Lung (tissue), 12 donors: ENCODE results near the gene RGMB. TPM values are rescaled to one million over a fixed set of nuclear protein-coding genes. Genes with fewer than 3 reads are reported as not detected.

ENCODE experiments used
- ATAC-seq: fragments of 200-7000 bp; cut with Tn5 transposase; one replicate; pipeline ENCODE4 v1.9.1; 2020; ENCODE audit warnings: moderate number of reproducible peaks; ENCODE audit not compliant: insufficient read depth, low FRiP score
- DNase-seq, 3 donors: peaks; one replicate each; pipeline ENCODE4 v3.0.0-alpha.2; 2013 to 2017
- H3K27ac ChIP-seq, 2 donors: one replicate each; pipeline ENCODE4 v1.5.1; 2013; ENCODE audit warnings: mild to moderate bottlenecking in 2 of 2, moderate library complexity in 2 of 2, control low read depth in 1 of 2, inconsistent platforms in 1 of 2, low read depth in 1 of 2, low read length in 1 of 2
- H3K27me3 ChIP-seq, 3 donors: one replicate each; pipeline ENCODE4 v1.5.1; 2013; ENCODE audit warnings: low read length in 2 of 3; ENCODE audit not compliant: control insufficient read depth in 3 of 3, insufficient read depth in 3 of 3
- H3K36me3 ChIP-seq, 4 donors: one replicate each; pipeline ENCODE4 v1.5.1; 2013; ENCODE audit warnings: low read length in 4 of 4, mild to moderate bottlenecking in 1 of 4, moderate library complexity in 1 of 4; ENCODE audit not compliant: control insufficient read depth in 4 of 4, insufficient read depth in 4 of 4
- H3K4me1 ChIP-seq, 5 donors: one replicate each; pipeline ENCODE4 v1.5.1; 2013; ENCODE audit warnings: low read length in 5 of 5, mild to moderate bottlenecking in 2 of 5, moderate library complexity in 1 of 5; ENCODE audit not compliant: control insufficient read depth in 5 of 5, insufficient read depth in 5 of 5
- H3K4me3 ChIP-seq: one replicate; pipeline ENCODE4 v1.5.1; 2013; ENCODE audit warnings: mild to moderate bottlenecking, control low read depth, moderate library complexity
- H3K9ac ChIP-seq, 2 donors: one replicate each; pipeline ENCODE4 v1.5.1; 2013; ENCODE audit warnings: low read length in 2 of 2, control low read depth in 1 of 2; ENCODE audit not compliant: insufficient read depth in 1 of 2
- H3K9me3 ChIP-seq, 4 donors: one replicate each; pipeline ENCODE4 v1.5.1; 2013; ENCODE audit warnings: low read length in 3 of 4, mild to moderate bottlenecking in 1 of 4, moderate library complexity in 1 of 4; ENCODE audit not compliant: control insufficient read depth in 4 of 4, insufficient read depth in 3 of 4
- WGBS, 2 donors: extraction: QIAGEN DNeasy Blood & Tissue Kit; methylation state at CpG; one replicate each; pipeline ENCODE4 v1.1.7; 2013; 5-methylcytosine and 5-hydroxymethylcytosine counted together
- polyA plus RNA-seq, 2 donors: library from polyadenylated mRNA; stranded (reverse); fragments of 200-250 nt; gene quantifications; one replicate each; pipeline ENCODE4 v1.2.1, GENCODE V29; 2013
- total RNA-seq, 2 donors: library from RNA; depleted of rRNA in 1 of 2; stranded (reverse); fragments of >200 nt in 1 of 2; gene quantifications; one replicate each; pipeline ENCODE4 v1.2.1, GENCODE V29; 2014 to 2021
- TF ChIP-seq, protein P1 (sequence below): IDR thresholded peaks from 2 replicates; pipeline ENCODE4 v1.5.1; 2012; ENCODE audit warnings: mild to moderate bottlenecking; ENCODE audit errors: control extremely low read depth, extremely low read depth
- donor health status: control.
- donor health status: control.
- donor health status: Bipolar disorder and iron deficiency.
- donor health status: healthy.
- donor health status: DM: yes; HTN: yes; CAD: no.

The RGMB gene
- total and polyA plus RNA-seq, 4 donors = 3.8 to 31.7 (median 15.1) TPM

DNA sequence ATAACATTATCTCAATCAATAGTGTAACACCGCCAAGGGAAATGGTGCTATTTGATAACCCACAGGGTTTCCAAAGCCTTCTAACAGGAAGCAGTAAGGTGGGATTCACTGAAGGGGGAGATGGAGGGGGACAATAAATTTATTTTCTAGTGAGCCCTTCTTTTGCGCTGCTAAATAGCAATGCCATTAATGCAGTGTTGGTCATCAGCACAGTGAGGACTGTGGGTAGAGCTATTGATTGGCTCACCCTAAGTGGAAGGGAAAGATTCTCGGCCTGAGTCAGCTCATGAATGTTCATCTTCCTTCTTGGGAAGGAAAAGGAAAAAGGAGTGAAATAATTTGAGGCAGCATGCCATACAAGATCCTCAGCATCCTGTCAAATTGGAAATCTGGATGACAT, 25.4 kb downstream of the RGMB start:
- H3K9me3 ChIP-seq = peaks cover 0 to 2% (median 0%) of the 10 kb centered on the region in 4 donors
- H3K36me3 ChIP-seq = no peaks in the 10 kb centered on the region
- no peak for ATAC-seq
- peaks cover 0 to 4% (median 0%) of the 10 kb centered on the region in 5 donors for H3K4me1 ChIP-seq
- no peak overlapping the region for H3K27ac ChIP-seq
- H3K9ac ChIP-seq = no peak overlapping the region
- WGBS, 2 donors = 91 to 96% methylated on average over 3 of the region's 3 CpGs
- H3K4me3 ChIP-seq = no peak overlapping the region
- DNase-seq = no peak
- TF ChIP-seq, protein P1, sequence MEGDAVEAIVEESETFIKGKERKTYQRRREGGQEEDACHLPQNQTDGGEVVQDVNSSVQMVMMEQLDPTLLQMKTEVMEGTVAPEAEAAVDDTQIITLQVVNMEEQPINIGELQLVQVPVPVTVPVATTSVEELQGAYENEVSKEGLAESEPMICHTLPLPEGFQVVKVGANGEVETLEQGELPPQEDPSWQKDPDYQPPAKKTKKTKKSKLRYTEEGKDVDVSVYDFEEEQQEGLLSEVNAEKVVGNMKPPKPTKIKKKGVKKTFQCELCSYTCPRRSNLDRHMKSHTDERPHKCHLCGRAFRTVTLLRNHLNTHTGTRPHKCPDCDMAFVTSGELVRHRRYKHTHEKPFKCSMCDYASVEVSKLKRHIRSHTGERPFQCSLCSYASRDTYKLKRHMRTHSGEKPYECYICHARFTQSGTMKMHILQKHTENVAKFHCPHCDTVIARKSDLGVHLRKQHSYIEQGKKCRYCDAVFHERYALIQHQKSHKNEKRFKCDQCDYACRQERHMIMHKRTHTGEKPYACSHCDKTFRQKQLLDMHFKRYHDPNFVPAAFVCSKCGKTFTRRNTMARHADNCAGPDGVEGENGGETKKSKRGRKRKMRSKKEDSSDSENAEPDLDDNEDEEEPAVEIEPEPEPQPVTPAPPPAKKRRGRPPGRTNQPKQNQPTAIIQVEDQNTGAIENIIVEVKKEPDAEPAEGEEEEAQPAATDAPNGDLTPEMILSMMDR = no peak
- H3K27me3 ChIP-seq = no peaks in the 10 kb centered on the region

DNA sequence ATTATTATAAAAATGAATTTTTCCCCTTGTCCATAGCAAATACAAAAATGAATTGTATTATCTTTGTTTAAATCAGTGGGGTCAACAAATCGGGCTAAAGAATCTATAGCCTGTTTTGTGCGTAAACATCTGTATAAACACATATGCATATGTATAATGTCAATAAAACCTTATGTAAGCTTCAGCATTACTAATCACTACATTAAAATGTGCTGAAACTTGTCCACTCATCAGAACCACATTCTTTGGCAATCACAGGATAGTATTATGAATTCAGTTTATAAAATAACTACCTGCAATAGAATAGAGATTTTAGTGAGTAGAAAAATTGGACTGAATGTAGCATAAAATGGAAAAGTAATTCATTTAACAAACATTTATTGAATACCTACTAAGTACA, 30.6 kb downstream of the RGMB start:
- no peak for ATAC-seq
- no peaks in the 10 kb centered on the region for H3K36me3 ChIP-seq
- 90 to 91% methylated on average over 2 of the region's 2 CpGs for WGBS, 2 donors
- H3K4me1 ChIP-seq = no peaks in the 10 kb centered on the region
- no peak for DNase-seq
- no peak overlapping the region for H3K9ac ChIP-seq
- H3K27ac ChIP-seq = no peak overlapping the region
- H3K27me3 ChIP-seq = no peaks in the 10 kb centered on the region
- H3K9me3 ChIP-seq = peaks cover 3 to 6% (median 5%) of the 10 kb centered on the region in 4 donors
- no peak overlapping the region for H3K4me3 ChIP-seq
- TF ChIP-seq, protein P1 = no peak

DNA sequence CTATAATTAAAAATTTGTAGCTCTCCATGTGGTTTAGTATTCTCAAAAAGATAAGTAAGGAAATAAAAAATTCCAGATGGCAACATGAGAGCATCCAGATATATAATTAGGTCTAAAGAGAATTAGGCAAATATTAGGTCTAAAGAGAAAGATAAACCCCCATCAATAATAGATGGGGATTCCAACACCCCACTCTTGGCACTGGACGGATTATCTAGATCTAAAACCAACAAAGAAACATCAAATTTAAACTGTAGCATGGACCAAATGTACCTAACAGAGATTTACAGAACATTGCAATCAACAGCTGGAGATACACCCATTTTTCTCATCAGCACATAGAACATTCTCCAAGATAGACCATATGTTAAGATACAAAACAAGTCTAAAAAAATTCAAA, 31.6 kb downstream of the RGMB start:
- H3K27me3 ChIP-seq = no peaks in the 10 kb centered on the region
- DNase-seq (no peak), ATAC-seq (no peak)
- WGBS, 2 donors = 0 to 47% methylated on average over 1 of the region's 1 CpG
- no peak overlapping the region for H3K4me3 ChIP-seq
- no peaks in the 10 kb centered on the region for H3K36me3 ChIP-seq
- H3K4me1 ChIP-seq = no peaks in the 10 kb centered on the region
- peaks cover 3 to 6% (median 5%) of the 10 kb centered on the region in 4 donors for H3K9me3 ChIP-seq
- TF ChIP-seq, protein P1 = no peak
- H3K27ac ChIP-seq = no peak overlapping the region
- H3K9ac ChIP-seq = no peak overlapping the region

DNA sequence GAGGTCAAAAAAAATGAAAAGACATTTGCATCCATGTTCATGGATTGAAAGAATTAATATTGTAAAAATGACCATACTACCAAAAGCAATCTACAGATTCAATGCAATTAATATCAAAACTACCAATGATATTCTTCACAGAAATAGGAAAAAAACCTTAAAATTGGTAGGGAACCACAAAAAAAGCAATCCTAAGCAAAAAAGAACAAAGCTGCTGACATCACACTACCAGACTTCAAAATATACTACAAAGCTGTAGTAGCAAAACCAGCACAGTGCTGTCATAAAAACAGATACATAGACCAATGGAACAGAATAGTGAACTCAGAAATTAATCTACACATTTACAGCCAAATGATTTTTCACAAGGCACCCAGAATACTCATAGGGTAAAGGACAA, 34.3 kb downstream of the RGMB start:
- H3K9me3 ChIP-seq = peaks cover 3 to 6% (median 4%) of the 10 kb centered on the region in 4 donors
- TF ChIP-seq, protein P1 = no peak
- H3K4me1 ChIP-seq = no peaks in the 10 kb centered on the region
- H3K36me3 ChIP-seq = no peaks in the 10 kb centered on the region
- DNase-seq (no peak), ATAC-seq (no peak)
- no peak overlapping the region for H3K9ac ChIP-seq
- H3K27me3 ChIP-seq = no peaks in the 10 kb centered on the region
- no peak overlapping the region for H3K27ac ChIP-seq
- H3K4me3 ChIP-seq = no peak overlapping the region
